Effector memory CD8-positive, alpha-beta T cell (primary cell): Measurements from ENCODE around the gene GABRG3.

ENCODE experiments used
- ATAC-seq: fragments of 150-1000 bp; cut with Tn5 transposase; replicated peaks from 2 replicates; pipeline ENCODE4 v1.10.0; 2021; ENCODE audit warnings: mild to moderate bottlenecking, moderate library complexity
- DNase-seq, 3 experiments: peaks; one replicate each; pipeline ENCODE4 v3.0.0; 2021
- H3K27ac Mint-ChIP-seq, 2 donors: one replicate each; pipeline ENCODE4 v1.8.0; 2022; ENCODE audit warnings: mild to moderate bottlenecking in 2 of 2, mixed read lengths in 2 of 2, moderate library complexity in 2 of 2
- H3K27me3 Mint-ChIP-seq, 2 donors: one replicate each; pipeline ENCODE4 v1.8.0; 2022; ENCODE audit warnings: mixed read lengths in 2 of 2
- H3K36me3 Mint-ChIP-seq: one replicate; pipeline ENCODE4 v1.8.0; 2022; ENCODE audit warnings: mild to moderate bottlenecking, moderate library complexity, mixed read lengths; ENCODE audit not compliant: insufficient read depth
- H3K4me1 Mint-ChIP-seq, 2 donors: one replicate each; pipeline ENCODE4 v1.8.0; 2022; ENCODE audit warnings: low read depth in 2 of 2, mixed read lengths in 2 of 2
- H3K4me3 Mint-ChIP-seq, 2 donors: one replicate each; pipeline ENCODE4 v1.8.0; 2022; ENCODE audit warnings: mild to moderate bottlenecking in 2 of 2, mixed read lengths in 2 of 2, moderate library complexity in 2 of 2
- H3K9me3 Mint-ChIP-seq, 2 donors: one replicate each; pipeline ENCODE4 v1.8.0; 2022; ENCODE audit warnings: mixed read lengths in 2 of 2

GABRG3 gene

DNA sequence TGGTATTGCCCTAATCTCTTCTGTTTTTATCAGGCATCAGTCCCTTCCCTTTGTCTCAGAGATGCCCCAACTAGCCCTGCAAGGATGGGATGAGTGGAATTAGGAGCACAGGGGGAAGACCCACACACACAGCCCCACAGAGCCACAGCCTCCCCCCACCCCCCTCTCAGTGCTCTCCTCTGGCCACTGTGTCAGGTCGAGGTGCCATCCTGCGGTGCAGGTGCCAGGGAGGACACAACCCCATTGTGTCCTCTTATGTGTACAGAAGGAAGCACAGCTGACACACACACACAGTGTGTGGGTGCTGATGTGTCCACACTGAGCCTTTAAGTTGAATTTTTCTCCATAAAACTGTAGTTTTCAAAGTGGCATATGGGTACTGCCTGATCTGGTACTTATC lies 593.7 kb downstream of the GABRG3 start:
- ATAC-seq: no peak
- Mint-ChIP-seq H3K36me3 (no peaks in the 10 kb centered on the region), H3K4me3 (no peak overlapping the region), H3K4me1 (no peaks in the 10 kb centered on the region), H3K9me3 (peaks cover 5 to 13% of the 10 kb centered on the region in 2 donors), H3K27ac (no peak overlapping the region), H3K27me3 (no peaks in the 10 kb centered on the region)
- DNase-seq: no peak

DNA sequence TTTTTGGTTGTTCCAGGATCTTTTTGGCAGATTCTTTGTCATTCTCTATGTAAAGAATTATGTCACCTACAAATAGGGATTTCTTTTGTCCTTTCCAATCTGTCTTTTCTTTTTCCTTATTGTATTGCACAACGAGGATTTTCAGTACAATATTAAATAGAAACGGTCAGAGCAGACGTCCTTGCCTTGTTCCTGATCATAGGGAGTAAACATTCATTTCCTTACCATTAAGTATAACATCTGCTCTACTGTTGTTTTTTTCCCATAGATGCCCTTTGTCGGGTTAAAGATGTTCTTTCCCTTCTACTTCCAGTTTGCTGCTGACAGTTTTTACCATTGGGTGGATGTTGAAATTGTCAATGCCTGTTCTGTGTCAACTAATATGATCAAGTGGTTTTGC lies 599.8 kb downstream of the GABRG3 start:
- Mint-ChIP-seq H3K27ac (no peak overlapping the region), H3K27me3 (no peaks in the 10 kb centered on the region), H3K9me3 (no peaks in the 10 kb centered on the region), H3K36me3 (peaks cover 4% of the 10 kb centered on the region), H3K4me3 (no peak overlapping the region), H3K4me1 (no peaks in the 10 kb centered on the region)
- no peak for ATAC-seq
- DNase-seq: no peak

DNA sequence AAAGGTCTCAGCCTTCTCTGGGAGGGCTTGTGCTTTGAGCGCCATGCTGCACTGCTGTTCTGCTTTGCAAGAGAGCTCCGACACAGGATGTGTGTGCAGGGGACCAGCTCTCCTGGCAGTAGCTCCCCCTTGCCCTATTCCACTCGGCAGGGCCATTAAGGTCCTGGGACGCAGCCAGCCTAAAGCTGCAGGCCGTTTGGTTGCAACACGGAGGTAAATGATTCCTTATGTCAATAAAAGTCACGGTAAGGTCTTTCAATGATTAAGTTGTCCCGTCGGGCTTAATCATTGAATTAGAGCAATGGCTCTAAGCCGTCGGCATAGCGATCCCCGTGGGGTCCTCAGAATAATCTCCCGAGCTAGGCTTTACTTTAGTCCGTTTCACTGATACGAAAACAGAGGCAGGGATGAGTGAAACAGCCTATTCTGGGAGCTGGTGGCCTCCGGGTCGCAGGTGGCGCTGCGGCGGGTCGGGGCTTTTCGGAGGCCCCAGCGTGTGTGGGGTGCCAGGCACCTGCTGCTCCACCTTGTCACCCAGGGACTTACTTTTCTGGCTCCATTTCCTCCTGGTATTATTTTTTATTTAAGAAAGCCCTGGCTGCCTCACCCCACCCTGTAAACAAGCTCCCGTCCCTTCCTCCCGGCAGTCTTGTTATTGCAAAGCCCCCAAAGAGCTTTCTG lies 603.0 kb downstream of the GABRG3 start:
- H3K9me3 Mint-ChIP-seq: no peaks in the 10 kb centered on the region
- no peaks in the 10 kb centered on the region for H3K4me1 Mint-ChIP-seq
- DNase-seq (no peak), ATAC-seq (no peak)
- no peak overlapping the region for H3K4me3 Mint-ChIP-seq
- no peaks in the 10 kb centered on the region for H3K27me3 Mint-ChIP-seq
- peaks cover 4% of the 10 kb centered on the region for H3K36me3 Mint-ChIP-seq
- no peak overlapping the region for H3K27ac Mint-ChIP-seq

DNA sequence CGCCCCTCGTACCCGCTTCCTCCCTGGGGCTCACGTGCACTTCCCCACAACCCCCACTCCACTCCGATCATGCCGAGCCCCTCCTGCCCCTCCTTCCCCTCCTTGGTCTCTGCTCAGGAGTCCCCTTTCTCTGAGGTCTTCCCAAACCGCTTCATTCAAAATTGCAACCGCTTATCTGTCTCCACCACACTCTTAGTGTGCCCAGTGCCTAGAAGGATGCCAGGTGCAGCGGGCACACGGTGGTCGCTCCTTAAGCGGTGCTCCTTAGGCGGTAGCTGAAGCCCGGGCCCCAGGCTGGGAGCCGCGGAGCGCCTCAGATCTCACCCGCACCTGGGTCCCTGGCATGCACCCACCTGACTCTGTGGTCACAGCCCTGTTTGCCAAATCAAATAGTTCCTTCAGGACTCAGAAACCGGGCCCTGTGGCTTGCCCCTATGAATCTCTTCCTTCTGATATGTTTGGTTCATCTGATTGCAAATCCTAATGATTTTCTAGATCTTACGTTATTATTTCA lies 603.6 kb downstream of the GABRG3 start:
- Mint-ChIP-seq H3K27ac (no peak overlapping the region), H3K9me3 (no peaks in the 10 kb centered on the region), H3K4me3 (no peak overlapping the region), H3K27me3 (no peaks in the 10 kb centered on the region), H3K4me1 (no peaks in the 10 kb centered on the region), H3K36me3 (peaks cover 4% of the 10 kb centered on the region)
- ATAC-seq (no peak), DNase-seq (no peak)

DNA sequence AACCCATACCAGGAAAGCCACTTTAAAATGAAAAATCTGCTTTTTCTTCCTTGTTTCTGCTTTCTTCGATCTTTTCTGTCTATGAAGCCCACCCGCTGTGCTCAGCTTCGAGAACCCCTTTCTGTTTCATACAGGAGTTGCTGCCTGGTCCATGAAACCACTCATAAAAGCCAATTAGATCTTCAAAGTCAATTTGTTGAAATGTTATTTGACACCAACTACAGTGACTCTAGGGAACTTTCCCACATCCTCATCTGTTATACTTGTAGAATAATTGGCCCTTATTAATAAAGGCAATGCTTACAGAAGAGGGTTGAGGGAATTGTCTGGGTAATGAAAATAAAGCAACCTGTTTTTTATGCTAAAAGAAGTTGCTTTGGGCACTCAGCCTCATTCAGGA lies 604.5 kb downstream of the GABRG3 start:
- H3K4me3 Mint-ChIP-seq: no peak overlapping the region
- ATAC-seq: no peak
- H3K36me3 Mint-ChIP-seq: peaks cover 4% of the 10 kb centered on the region
- no peaks in the 10 kb centered on the region for H3K27me3 Mint-ChIP-seq
- no peak for DNase-seq
- H3K9me3 Mint-ChIP-seq: peaks cover 0 to 5% of the 10 kb centered on the region in 2 donors
- no peak overlapping the region for H3K27ac Mint-ChIP-seq
- no peaks in the 10 kb centered on the region for H3K4me1 Mint-ChIP-seq

DNA sequence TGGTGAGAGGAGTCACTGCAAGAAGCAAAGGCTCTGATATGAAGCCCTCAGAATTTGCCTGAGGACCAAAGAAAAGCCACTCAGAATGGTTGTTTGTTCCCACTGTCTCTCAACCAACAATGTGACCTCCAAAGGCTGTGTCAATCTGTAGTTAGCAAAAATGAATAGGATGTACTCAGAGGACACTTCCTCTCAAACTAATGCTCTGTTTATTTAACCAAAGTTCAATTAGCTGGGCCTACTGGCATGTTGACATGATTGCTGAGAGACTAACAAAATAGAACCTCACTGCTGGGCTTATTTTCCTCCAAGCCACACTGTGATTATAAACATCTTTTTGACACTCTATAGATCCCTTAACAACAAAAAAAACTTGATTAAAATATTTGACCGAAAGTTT lies 605.6 kb downstream of the GABRG3 start:
- H3K4me3 Mint-ChIP-seq: no peak overlapping the region
- no peak overlapping the region for H3K27ac Mint-ChIP-seq
- peaks cover 4% of the 10 kb centered on the region for H3K36me3 Mint-ChIP-seq
- DNase-seq (no peak), ATAC-seq (no peak)
- H3K4me1 Mint-ChIP-seq: no peaks in the 10 kb centered on the region
- peaks cover 0 to 5% of the 10 kb centered on the region in 2 donors for H3K9me3 Mint-ChIP-seq
- no peaks in the 10 kb centered on the region for H3K27me3 Mint-ChIP-seq

DNA sequence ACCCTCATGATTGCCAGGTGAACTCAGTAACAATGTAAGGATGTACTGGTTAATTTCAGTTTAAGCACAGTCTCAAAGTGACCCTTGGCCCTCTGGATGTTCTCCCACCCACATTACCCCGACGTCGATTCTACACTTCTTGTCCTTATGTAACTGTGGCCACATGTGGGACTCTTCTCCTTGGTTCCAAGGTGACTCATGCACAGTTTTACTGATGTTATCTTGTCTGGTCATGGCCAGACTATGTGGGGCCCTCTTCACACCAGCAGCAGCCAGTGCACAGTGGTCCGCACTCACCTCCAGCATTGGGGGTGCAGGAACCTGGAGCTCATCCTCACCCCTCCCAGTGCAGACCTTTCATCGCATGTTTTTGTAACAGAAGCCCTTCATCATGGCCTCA lies 608.8 kb downstream of the GABRG3 start:
- no peaks in the 10 kb centered on the region for H3K4me1 Mint-ChIP-seq
- no peaks in the 10 kb centered on the region for H3K27me3 Mint-ChIP-seq
- ATAC-seq (no peak), DNase-seq (no peak)
- no peak overlapping the region for H3K4me3 Mint-ChIP-seq
- no peak overlapping the region for H3K27ac Mint-ChIP-seq
- peaks cover 1% of the 10 kb centered on the region for H3K36me3 Mint-ChIP-seq
- H3K9me3 Mint-ChIP-seq: peaks cover 0 to 8% of the 10 kb centered on the region in 2 donors

DNA sequence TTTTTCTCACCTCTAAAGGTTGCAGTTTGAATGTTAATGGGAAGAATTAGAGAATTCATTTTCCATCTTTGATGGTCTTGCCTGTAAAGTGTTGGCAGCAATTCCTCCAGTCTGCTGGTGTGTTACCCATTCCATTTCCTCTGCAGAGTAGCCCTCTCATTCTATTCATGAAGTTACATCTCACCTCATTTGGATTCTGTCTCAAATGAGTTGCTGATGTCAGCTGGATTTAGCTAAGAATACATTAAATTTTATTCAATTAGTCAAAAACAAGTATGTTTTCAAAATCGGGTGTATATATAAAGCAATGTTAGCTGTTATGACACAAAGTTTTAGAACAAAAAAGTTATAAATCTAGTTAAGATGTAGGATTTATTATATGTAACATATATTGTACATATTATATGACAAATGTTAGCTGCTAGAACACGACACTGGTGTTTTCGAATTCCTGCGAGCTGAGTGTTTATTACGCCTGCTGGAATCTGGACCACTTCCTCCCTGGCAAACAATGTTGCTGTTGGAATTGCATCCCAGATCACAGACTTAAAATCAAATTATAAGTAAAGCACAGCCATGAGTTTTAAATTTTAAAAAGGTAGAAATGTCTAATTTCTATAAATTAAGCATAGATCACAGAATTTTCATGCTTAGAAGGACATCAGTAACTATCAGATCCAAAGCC lies 611.9 kb downstream of the GABRG3 start:
- Mint-ChIP-seq H3K9me3 (peaks cover 0 to 9% of the 10 kb centered on the region in 2 donors), H3K4me3 (no peak overlapping the region), H3K27ac (no peak overlapping the region), H3K36me3 (no peaks in the 10 kb centered on the region), H3K27me3 (no peaks in the 10 kb centered on the region), H3K4me1 (no peaks in the 10 kb centered on the region)
- no peak for DNase-seq
- no peak for ATAC-seq

DNA sequence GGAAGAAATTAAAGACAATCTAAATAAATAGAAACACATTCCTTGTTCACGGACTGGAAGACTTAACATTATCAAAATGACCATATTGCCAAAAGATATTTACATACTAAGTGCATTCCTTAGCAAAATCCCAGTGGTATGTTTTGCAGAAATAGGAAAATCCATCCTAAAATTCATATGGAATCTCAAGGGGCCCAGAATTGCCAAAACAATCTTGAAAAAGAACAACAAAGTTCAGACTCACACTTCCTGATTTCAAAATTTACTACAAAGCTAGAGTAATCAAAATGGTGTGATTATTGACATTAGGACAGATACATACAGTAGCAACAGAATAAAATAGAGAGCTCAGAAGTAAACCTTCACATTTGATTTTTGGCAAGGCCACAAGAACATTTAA lies 612.7 kb downstream of the GABRG3 start:
- no peak overlapping the region for H3K4me3 Mint-ChIP-seq
- H3K4me1 Mint-ChIP-seq: no peaks in the 10 kb centered on the region
- H3K27ac Mint-ChIP-seq: no peak overlapping the region
- H3K27me3 Mint-ChIP-seq: no peaks in the 10 kb centered on the region
- H3K9me3 Mint-ChIP-seq: peaks cover 0 to 9% of the 10 kb centered on the region in 2 donors
- no peaks in the 10 kb centered on the region for H3K36me3 Mint-ChIP-seq
- no peak for DNase-seq
- no peak for ATAC-seq

DNA sequence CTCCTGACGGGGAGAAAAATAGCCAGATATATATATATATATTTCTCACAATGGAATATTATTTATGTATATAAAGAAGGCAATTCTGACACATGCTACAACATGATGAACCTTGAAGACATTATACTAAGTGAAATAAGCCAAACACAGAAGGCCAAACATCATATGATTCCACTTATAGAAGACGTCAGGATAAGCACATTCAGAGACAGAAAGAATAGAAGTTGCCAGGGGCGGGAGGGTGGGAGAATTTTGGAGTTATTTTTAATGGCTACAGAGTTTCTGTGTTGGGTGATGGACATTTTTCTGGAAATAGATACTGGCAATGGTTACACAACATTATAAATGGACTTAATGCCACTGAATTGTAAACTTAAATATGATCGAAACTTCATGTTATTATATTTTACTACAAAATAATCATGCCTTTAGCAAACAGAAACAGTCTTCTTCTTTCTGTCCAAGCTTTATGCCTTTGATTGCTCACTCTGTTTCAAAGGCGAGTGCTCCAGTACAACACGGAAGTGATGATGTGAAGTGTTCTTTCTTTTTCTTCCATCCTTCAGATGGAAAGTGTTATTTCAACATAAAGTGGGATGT lies 614.2 kb downstream of the GABRG3 start:
- Mint-ChIP-seq H3K27me3 (no peaks in the 10 kb centered on the region), H3K4me1 (no peaks in the 10 kb centered on the region), H3K36me3 (no peaks in the 10 kb centered on the region), H3K4me3 (no peak overlapping the region), H3K27ac (no peak overlapping the region), H3K9me3 (peaks cover 7 to 11% of the 10 kb centered on the region in 2 donors)
- ATAC-seq: no peak
- no peak for DNase-seq

DNA sequence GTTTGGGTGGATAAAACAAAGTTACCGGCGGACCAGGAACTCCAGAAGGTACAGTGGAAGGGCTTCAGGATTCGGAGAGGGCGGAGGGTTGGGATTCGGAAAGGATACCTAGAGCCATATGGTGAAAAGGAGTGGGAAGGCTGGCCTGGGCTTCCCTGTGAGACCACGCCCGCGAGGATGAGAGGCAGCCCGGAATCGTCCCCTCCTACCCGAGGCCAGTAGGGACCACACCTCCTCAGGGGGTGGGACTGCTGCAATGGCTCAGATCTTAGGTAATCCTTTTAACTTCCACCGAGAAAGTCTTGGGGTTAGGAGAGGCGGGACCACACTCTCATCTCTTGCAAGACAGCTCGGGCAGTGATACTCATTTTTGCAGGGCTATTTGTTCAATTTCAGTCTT lies 616.8 kb downstream of the GABRG3 start:
- Mint-ChIP-seq H3K4me1 (no peaks in the 10 kb centered on the region), H3K27me3 (no peaks in the 10 kb centered on the region), H3K4me3 (no peak overlapping the region), H3K27ac (no peak overlapping the region), H3K36me3 (no peaks in the 10 kb centered on the region), H3K9me3 (peaks cover 9% of the 10 kb centered on the region in 2 donors)
- ATAC-seq (no peak), DNase-seq (no peak)

DNA sequence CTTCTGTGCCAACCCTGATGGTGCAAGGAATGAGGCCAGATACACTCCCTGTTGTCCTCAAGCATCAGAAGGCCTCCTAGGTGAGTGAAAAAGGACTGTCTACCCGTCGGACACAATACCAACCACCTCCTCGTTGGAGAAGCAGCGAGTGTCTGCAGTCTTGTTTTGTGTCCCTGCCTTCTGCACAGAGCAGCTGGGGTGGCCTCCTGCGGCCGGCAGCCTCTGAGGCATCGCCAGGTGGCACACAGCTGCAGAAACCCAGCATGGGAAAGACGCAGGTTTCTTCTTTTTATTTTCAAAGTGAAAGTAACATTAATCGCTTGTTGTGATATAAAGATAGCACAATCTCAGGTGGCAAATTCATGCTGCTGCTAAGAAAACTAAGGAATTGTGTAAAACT lies 618.3 kb downstream of the GABRG3 start:
- Mint-ChIP-seq H3K4me1 (no peaks in the 10 kb centered on the region), H3K9me3 (peaks cover 9 to 13% of the 10 kb centered on the region in 2 donors), H3K4me3 (no peak overlapping the region), H3K36me3 (no peaks in the 10 kb centered on the region), H3K27ac (no peak overlapping the region), H3K27me3 (no peaks in the 10 kb centered on the region)
- ATAC-seq: no peak
- no peak for DNase-seq

DNA sequence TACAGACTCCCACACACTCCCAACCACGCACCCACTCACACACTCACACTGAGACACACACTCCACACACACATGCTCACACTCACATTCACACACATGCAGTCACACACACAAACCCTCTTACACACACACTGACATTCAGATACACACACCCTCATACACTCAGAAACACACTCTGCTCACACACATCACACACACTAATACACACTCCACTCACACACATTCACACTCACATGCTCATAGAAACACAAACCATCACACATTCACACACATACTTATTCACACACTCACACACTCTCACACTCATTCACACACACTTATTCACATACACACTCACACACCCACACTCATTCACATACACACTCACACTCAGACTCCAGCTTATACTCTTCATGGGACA lies 618.8 kb downstream of the GABRG3 start:
- no peak for DNase-seq
- Mint-ChIP-seq H3K4me3 (no peak overlapping the region), H3K9me3 (peaks cover 9 to 13% of the 10 kb centered on the region in 2 donors), H3K27me3 (no peaks in the 10 kb centered on the region), H3K4me1 (no peaks in the 10 kb centered on the region), H3K27ac (no peak overlapping the region), H3K36me3 (no peaks in the 10 kb centered on the region)
- ATAC-seq: no peak
